IPS DF 4.7 (cell line): Measurements from ENCODE around the gene RGPD3.

Source experiments
- DNase-seq: peaks from one replicate; pipeline ENCODE4 v3.0.0-alpha.2; 2013; ENCODE audit warnings: low spot score; ENCODE audit errors: extremely low read depth

RGPD3 gene

DNA sequence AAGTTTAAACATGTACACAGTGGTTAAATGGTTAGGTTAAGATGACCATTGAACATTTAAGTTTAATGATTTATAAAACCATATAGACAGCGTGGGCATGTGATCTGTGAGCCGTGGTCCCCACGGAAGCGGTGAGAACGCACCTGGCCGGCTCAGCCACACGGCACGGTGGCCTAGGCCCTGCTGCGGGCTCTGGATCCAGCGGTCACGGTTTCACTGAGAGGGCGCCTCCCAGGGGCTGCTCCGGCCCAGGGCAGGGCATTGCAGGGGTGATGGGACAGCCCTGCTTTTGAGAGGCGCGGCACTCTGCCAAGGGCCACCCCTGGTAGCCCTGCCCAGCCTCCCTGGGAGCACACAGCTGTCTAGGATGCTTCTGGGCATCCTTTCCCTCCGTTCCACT lies 124.9 kb downstream of the RGPD3 start:
- no peak for DNase-seq

GRCh38 chr2:106342831-106343251 lies 125.4 kb downstream of the RGPD3 start:
- DNase-seq = no peak

- no peak for DNase-seq
These were observed 126.5 kb downstream of the RGPD3 start for GRCh38 chr2:106341666-106342065.
